WTC11 (cell line): Measurements from ENCODE around the gene DCTN1. TPM values are rescaled to one million over a fixed set of nuclear protein-coding genes. Genes with fewer than 3 reads are reported as not detected.

Experiments
- ATAC-seq: fragments of 200-7000 bp; cut with Tn5 transposase; 2 replicates; pipeline ENCODE4 v1.10.0; 2021; ENCODE audit warnings: mild to moderate bottlenecking, moderate library complexity
- CTCF ChIA-PET: fragments of 300-600 bp; sonication (Branson Sonifier 250); formaldehyde crosslinking; loops from one replicate; lab custom pipeline; 2021; ENCODE audit warnings: antibody characterized with exemption; lab: Charles Lee
- POLR2A ChIA-PET: fragments of 350-600 bp; sonication (Branson Sonifier 250); formaldehyde crosslinking; loops from one replicate; lab custom pipeline; 2021; ENCODE audit warnings: antibody characterized with exemption; lab: Charles Lee
- DNase-seq: peaks from one replicate; pipeline ENCODE4 v3.0.0; 2021; ENCODE audit warnings: low spot score
- H3K27ac Mint-ChIP-seq: 2 replicates; pipeline ENCODE4 v1.8.0; 2021; ENCODE audit warnings: mixed read lengths
- H3K27me3 Mint-ChIP-seq: 2 replicates; pipeline ENCODE4 v1.8.0; 2021; ENCODE audit warnings: low read depth, mild to moderate bottlenecking, moderate library complexity, mixed read lengths
- H3K36me3 Mint-ChIP-seq: 2 replicates; pipeline ENCODE4 v1.8.0; 2021; ENCODE audit warnings: mixed read lengths
- H3K4me1 Mint-ChIP-seq: 2 replicates; pipeline ENCODE4 v1.8.0; 2022; ENCODE audit warnings: mixed read lengths
- H3K4me3 Mint-ChIP-seq: 2 replicates; pipeline ENCODE4 v1.8.0; 2021; ENCODE audit warnings: mild to moderate bottlenecking, moderate library complexity, mixed read lengths
- H3K9me3 Mint-ChIP-seq: 2 replicates; pipeline ENCODE4 v1.8.0; 2021; ENCODE audit warnings: mixed read lengths
- AFF4 ChIP-seq: sonication (generic); formaldehyde crosslinking; IDR thresholded peaks from 2 replicates; pipeline ENCODE4 v1.8.1; 2023; ENCODE audit warnings: mild to moderate bottlenecking, missing genetic modification reagents, borderline replicate concordance
- CDX4 ChIP-seq: fragments of 250-450 bp; sonication (Bioruptor Pico); IDR thresholded peaks from 2 replicates; pipeline ENCODE4 v1.9.0; 2021; ENCODE audit warnings: moderate library complexity, mild to moderate bottlenecking, inconsistent platforms, borderline replicate concordance
- CTCF ChIP-seq: fragments of 200-600 bp; IDR thresholded peaks from 2 replicates; pipeline ENCODE4 v1.8.0; 2022; ENCODE audit warnings: antibody characterized with exemption
- ETV6 ChIP-seq: sonication (generic); formaldehyde crosslinking; IDR thresholded peaks from 2 replicates; pipeline ENCODE4 v1.8.1; 2022; ENCODE audit warnings: mild to moderate bottlenecking, missing genetic modification reagents
- GRHL2 ChIP-seq: fragments of 250-450 bp; sonication (Bioruptor Pico); IDR thresholded peaks from 2 replicates; pipeline ENCODE4 v1.8.0; 2022; ENCODE audit warnings: mild to moderate bottlenecking, moderate library complexity; ENCODE audit not compliant: insufficient replicate concordance, severe bottlenecking
- HMGA2 ChIP-seq: fragments of 250-450 bp; sonication (Bioruptor Pico); IDR thresholded peaks from 2 replicates; pipeline ENCODE4 v1.4.0; 2021; ENCODE audit warnings: mild to moderate bottlenecking, moderate library complexity
- IRF1 ChIP-seq: sonication (generic); formaldehyde crosslinking; IDR thresholded peaks from 2 replicates; pipeline ENCODE4 v1.8.0; 2023; ENCODE audit warnings: missing genetic modification reagents
- MAX ChIP-seq: sonication (generic); formaldehyde crosslinking; IDR thresholded peaks from 2 replicates; pipeline ENCODE4 v1.8.0; 2022; ENCODE audit warnings: mild to moderate bottlenecking, missing genetic modification reagents
- MYBL2 ChIP-seq: sonication (generic); formaldehyde crosslinking; IDR thresholded peaks from 2 replicates; pipeline ENCODE4 v1.8.1; 2023; ENCODE audit warnings: mild to moderate bottlenecking, moderate library complexity, missing genetic modification reagents
- NFATC4 ChIP-seq: fragments of 250-450 bp; sonication (Bioruptor Pico); IDR thresholded peaks from 2 replicates; pipeline ENCODE4 v1.9.0; 2021; ENCODE audit warnings: mild to moderate bottlenecking
- PREB ChIP-seq: sonication (generic); formaldehyde crosslinking; IDR thresholded peaks from 2 replicates; pipeline ENCODE4 v1.8.1; 2022; ENCODE audit warnings: mild to moderate bottlenecking, missing genetic modification reagents, moderate library complexity, borderline replicate concordance
- RELA ChIP-seq: sonication (generic); formaldehyde crosslinking; IDR thresholded peaks from 2 replicates; pipeline ENCODE4 v1.8.1; 2022; ENCODE audit warnings: missing genetic modification reagents, mild to moderate bottlenecking, borderline replicate concordance
- STAT6 ChIP-seq: sonication (generic); formaldehyde crosslinking; conservative IDR thresholded peaks from 2 replicates; pipeline ENCODE4 v1.8.1; 2023; ENCODE audit warnings: mild to moderate bottlenecking, low read depth, missing genetic modification reagents, moderate library complexity
- ZNF121 ChIP-seq: sonication (generic); formaldehyde crosslinking; IDR thresholded peaks from 2 replicates; pipeline ENCODE4 v1.8.0; 2023; ENCODE audit warnings: missing genetic modification reagents
- ZNF423 ChIP-seq: fragments of 250-450 bp; sonication (Bioruptor Pico); IDR thresholded peaks from 2 replicates; pipeline ENCODE4 v2.1.2; 2022; ENCODE audit warnings: mild to moderate bottlenecking, moderate library complexity
- ZNF512 ChIP-seq: sonication (generic); formaldehyde crosslinking; IDR thresholded peaks from 2 replicates; pipeline ENCODE4 v1.8.1; 2022; ENCODE audit warnings: missing genetic modification reagents, borderline replicate concordance
- ZNF671 ChIP-seq: fragments of 250-450 bp; sonication (Bioruptor Pico); IDR thresholded peaks from 2 replicates; pipeline ENCODE4 v1.8.0; 2021; ENCODE audit warnings: mild to moderate bottlenecking
- total RNA-seq: library from RNA; stranded (reverse); gene quantifications from 3 replicates; pipeline ENCODE4 v1.2.3, GENCODE V29; 2021

Gene DCTN1
- total RNA-seq, 1 experiment from 2014 or later: 179 TPM

GRCh38 chr2:74333896-74334586, 46.1 kb downstream of the DCTN1 start (continued):
- TF ChIP-seq ZNF512: no peak
- no peak for TF ChIP-seq CDX4 (CRISPR knock-in tag)
- no peak for TF ChIP-seq MYBL2 (CRISPR knock-in tag)
- no peak for TF ChIP-seq AFF4 (CRISPR knock-in tag)
- TF ChIP-seq, all 79 proteins: peak for 0

- Mint-ChIP-seq H3K9me3 (no peaks in the 10 kb centered on the region), H3K36me3 (no peaks in the 10 kb centered on the region), H3K27me3 (peaks cover 10% of the 10 kb centered on the region), H3K4me3 (no peak overlapping the region), H3K27ac (no peak overlapping the region), H3K4me1 (peaks cover under 1% of the 10 kb centered on the region; the same call in 1 of the 2 replicates)
- DNase-seq (peak; percentile 54), ATAC-seq (peak; percentile 79)
- TF ChIP-seq PREB (CRISPR knock-in tag) (no peak), ZNF671 (CRISPR knock-in tag) (no peak), HMGA2 (CRISPR knock-in tag) (peak; percentile 12; the same call in 1 of the 2 replicates)
- CTCF ChIA-PET: interaction anchor here (0.5 to 3.3 kb wide), 18 partner anchors 8 to 194 kb away, joined by 3 to 63 read pairs (median 4); no protein-coding TSS in a partner anchor
- POLR2A ChIA-PET: no interaction called here
Observed at GRCh38 chr2:74333175-74333574, 46.9 kb downstream of the DCTN1 start.

GRCh38 chr2:74332550-74333174, 47.4 kb downstream of the DCTN1 start:
- peaks cover 4% of the 10 kb centered on the region; the same call in 1 of the 2 replicates for H3K4me1 Mint-ChIP-seq
- peaks cover 10% of the 10 kb centered on the region for H3K27me3 Mint-ChIP-seq
- H3K4me3 Mint-ChIP-seq: no peak overlapping the region
- no peak for ATAC-seq
- CTCF ChIA-PET: interaction anchor here (0.7 to 3.3 kb wide), 14 partner anchors 8 to 83 kb away, joined by 3 to 63 read pairs (median 4); no protein-coding TSS in a partner anchor
- H3K36me3 Mint-ChIP-seq: no peaks in the 10 kb centered on the region
- POLR2A ChIA-PET: no interaction called here
- no peak for DNase-seq
- H3K9me3 Mint-ChIP-seq: no peaks in the 10 kb centered on the region
- H3K27ac Mint-ChIP-seq: no peak overlapping the region
- TF ChIP-seq ETV6 (CRISPR knock-in tag) (no peak), RELA (no peak), MAX (CRISPR knock-in tag) (no peak), STAT6 (no peak), CTCF (no peak), ZNF423 (CRISPR knock-in tag) (no peak), GRHL2 (CRISPR knock-in tag) (no peak), IRF1 (CRISPR knock-in tag) (no peak), ZNF121 (CRISPR knock-in tag) (no peak), NFATC4 (CRISPR knock-in tag) (no peak)
